Measurements from ENCODE around the gene CFAP161. TPM values are rescaled to one million over a fixed set of nuclear protein-coding genes. Genes with fewer than 3 reads are reported as not detected.

The CFAP161 gene
- total and polyA plus RNA-seq, 2 of the 13 experiments (the other 11 are each of a cell fraction or from before 2014, with no cell fraction given) = not detected

DNA sequence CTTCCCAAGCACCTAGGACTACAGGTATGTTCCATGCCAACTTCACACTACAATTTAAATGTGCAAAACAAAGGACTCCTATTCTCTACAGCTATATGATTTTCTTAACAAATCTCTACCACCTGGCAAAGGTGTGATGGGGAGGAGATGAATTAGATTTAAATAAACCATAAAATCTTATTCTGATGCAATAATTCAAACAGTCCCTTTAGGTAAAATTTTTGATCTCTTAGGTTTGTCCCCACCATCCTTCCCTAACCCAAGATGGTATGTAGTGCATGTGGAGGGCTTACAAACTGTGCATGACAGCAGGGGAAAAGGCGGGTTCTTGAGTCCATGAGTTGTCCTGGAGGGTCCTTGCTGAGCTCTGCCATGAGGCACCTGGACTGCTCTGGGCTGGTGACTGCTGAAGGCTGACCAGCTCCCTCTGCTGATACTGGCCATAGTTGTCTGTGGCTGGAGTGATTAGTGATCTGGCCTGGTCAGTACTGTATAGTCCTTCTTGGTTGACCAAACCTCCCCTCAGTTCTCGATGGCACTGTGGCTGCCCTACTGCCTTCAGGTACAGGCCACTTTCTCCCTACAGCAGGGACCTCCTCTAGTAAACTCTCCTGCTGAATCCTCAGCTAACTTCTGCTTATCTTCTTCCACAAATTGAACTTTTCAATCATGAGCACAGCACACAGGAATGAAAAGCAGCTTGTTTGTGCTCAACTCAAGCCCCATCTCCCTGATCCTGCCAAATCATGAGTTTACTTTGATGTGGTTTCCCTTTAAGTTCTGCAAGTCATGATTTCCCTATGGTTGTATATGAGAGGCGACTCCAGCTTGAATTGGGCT lies 30.1 kb downstream of the CFAP161 start:
- intact Hi-C loops (cut with micrococcal nuclease; ENCODE audit: unreplicated experiment) = no loop called here

More for the DNA sequence above, 30.1 kb downstream of the CFAP161 start:
- H3K27me3 ChIP-seq (ENCODE audit: control insufficient read depth in 1 of 2, insufficient read depth in 2 of 2, low read length in 2 of 2) = peaks cover 0 to 6% of the 10 kb centered on the region in 2 experiments; a peak in 2 of 5 replicates
- DNase-seq (ENCODE audit: low spot score) (no peak), ATAC-seq (peak; percentile 85), FAIRE-seq (no peak)
- no peaks in the 10 kb centered on the region for H3K9me3 ChIP-seq (ENCODE audit: low read length)
- no peak overlapping the region for H2AFZ ChIP-seq (ENCODE audit: low read length)
- no peak overlapping the region for H3K4me2 ChIP-seq (ENCODE audit: low read depth, low read length)
- no peaks in the 10 kb centered on the region for H4K20me1 ChIP-seq (ENCODE audit: insufficient read depth, low read length)
- WGBS (ENCODE audit: low lambda C conversion rate) = 7% methylated on average over 2 of the region's 3 CpGs
- CTCF ChIA-PET (ENCODE audit: low intra/inter-chr PET ratio, low total read pairs) = no interaction called here
- H3K36me3 ChIP-seq (replicated peaks in 1 of 2; ENCODE audit: control insufficient read depth in 1 of 2, insufficient read depth in 2 of 2, low read length in 2 of 2) = no peaks in the 10 kb centered on the region
- TF ChIP-seq ZNF556 (CRISPR knock-in tag; IDR thresholded peaks at IDR 0.05; ENCODE audit: borderline replicate concordance) = no peak
- no peak for TF ChIP-seq MTA3 (CRISPR knock-in tag; IDR thresholded peaks at IDR 0.05)
- no peak for TF ChIP-seq TGIF2 (CRISPR knock-in tag; IDR thresholded peaks at IDR 0.05)
- TF ChIP-seq, protein P1, sequence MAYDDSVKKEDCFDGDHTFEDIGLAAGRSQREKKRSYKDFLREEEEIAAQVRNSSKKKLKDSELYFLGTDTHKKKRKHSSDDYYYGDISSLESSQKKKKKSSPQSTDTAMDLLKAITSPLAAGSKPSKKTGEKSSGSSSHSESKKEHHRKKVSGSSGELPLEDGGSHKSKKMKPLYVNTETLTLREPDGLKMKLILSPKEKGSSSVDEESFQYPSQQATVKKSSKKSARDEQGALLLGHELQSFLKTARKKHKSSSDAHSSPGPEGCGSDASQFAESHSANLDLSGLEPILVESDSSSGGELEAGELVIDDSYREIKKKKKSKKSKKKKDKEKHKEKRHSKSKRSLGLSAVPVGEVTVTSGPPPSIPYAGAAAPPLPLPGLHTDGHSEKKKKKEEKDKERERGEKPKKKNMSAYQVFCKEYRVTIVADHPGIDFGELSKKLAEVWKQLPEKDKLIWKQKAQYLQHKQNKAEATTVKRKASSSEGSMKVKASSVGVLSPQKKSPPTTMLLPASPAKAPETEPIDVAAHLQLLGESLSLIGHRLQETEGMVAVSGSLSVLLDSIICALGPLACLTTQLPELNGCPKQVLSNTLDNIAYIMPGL (CRISPR knock-in tag; IDR thresholded peaks at IDR 0.05; ENCODE audit: borderline replicate concordance in 1 of 2, low read depth in 1 of 2) = no peak
- TF ChIP-seq, protein P2, sequence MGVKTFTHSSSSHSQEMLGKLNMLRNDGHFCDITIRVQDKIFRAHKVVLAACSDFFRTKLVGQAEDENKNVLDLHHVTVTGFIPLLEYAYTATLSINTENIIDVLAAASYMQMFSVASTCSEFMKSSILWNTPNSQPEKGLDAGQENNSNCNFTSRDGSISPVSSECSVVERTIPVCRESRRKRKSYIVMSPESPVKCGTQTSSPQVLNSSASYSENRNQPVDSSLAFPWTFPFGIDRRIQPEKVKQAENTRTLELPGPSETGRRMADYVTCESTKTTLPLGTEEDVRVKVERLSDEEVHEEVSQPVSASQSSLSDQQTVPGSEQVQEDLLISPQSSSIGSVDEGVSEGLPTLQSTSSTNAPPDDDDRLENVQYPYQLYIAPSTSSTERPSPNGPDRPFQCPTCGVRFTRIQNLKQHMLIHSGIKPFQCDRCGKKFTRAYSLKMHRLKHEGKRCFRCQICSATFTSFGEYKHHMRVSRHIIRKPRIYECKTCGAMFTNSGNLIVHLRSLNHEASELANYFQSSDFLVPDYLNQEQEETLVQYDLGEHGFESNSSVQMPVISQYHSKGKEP (CRISPR knock-in tag; IDR thresholded peaks at IDR 0.05) = no peak
- TF ChIP-seq ZNF768 (CRISPR knock-in tag; IDR thresholded peaks at IDR 0.05) = peak; percentile 76
- peak; percentile 36; the same call in 1 of the 2 replicates for TF ChIP-seq NFE2L2 (IDR thresholded peaks at IDR 0.05; ENCODE audit: low read length)
- TF ChIP-seq, protein P3, sequence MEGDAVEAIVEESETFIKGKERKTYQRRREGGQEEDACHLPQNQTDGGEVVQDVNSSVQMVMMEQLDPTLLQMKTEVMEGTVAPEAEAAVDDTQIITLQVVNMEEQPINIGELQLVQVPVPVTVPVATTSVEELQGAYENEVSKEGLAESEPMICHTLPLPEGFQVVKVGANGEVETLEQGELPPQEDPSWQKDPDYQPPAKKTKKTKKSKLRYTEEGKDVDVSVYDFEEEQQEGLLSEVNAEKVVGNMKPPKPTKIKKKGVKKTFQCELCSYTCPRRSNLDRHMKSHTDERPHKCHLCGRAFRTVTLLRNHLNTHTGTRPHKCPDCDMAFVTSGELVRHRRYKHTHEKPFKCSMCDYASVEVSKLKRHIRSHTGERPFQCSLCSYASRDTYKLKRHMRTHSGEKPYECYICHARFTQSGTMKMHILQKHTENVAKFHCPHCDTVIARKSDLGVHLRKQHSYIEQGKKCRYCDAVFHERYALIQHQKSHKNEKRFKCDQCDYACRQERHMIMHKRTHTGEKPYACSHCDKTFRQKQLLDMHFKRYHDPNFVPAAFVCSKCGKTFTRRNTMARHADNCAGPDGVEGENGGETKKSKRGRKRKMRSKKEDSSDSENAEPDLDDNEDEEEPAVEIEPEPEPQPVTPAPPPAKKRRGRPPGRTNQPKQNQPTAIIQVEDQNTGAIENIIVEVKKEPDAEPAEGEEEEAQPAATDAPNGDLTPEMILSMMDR (CRISPR knock-in tag; IDR thresholded peaks at IDR 0.05) = peak; percentile 19; the same call in 1 of the 2 replicates
- TF ChIP-seq ZSCAN29 (CRISPR knock-in tag; conservative IDR thresholded peaks at IDR 0.05) = no peak
- TF ChIP-seq SUZ12 (IDR thresholded peaks at IDR 0.05; ENCODE audit: low read depth, low read length) = no peak
- H3K27ac ChIP-seq (ENCODE audit: extremely low read length, insufficient read depth, low read length) = no peak overlapping the region
- H3K79me2 ChIP-seq (ENCODE audit: insufficient read depth, low read length) = no peaks in the 10 kb centered on the region
- no peaks in the 10 kb centered on the region for H3K4me1 ChIP-seq (ENCODE audit: insufficient read depth, low read length)
- H3K4me3 ChIP-seq (replicated peaks in 1 of 3; ENCODE audit: insufficient read depth in 1 of 3, low read depth in 2 of 3, low read length in 3 of 3) = no peak overlapping the region
- in situ Hi-C loops (cut with HindIII; ENCODE audit: extremely low pct_ligation_motif_present, low pct_unique_long_range_greater_than_20kb) = loop anchor here (5.0 kb wide), 1 partner anchor 103 kb away; no protein-coding TSS in a partner anchor
- no TSS peak for BruUV-seq (replicated peaks)
- H3K9ac ChIP-seq (ENCODE audit: insufficient read depth, low read depth, low read length) = no peak overlapping the region
- POLR2A ChIA-PET = no interaction called here

Data from HepG2 (cell line).